NCI-H1092 treated with DMSO at 0.1 percent for 48 hours (cell line): Measurements from ENCODE around the gene ATP23.

Source experiments
- DNase-seq: peaks from one replicate; lab custom pipeline; 2025; lab: John Stamatoyannopoulos, UW

The ATP23 gene

DNA sequence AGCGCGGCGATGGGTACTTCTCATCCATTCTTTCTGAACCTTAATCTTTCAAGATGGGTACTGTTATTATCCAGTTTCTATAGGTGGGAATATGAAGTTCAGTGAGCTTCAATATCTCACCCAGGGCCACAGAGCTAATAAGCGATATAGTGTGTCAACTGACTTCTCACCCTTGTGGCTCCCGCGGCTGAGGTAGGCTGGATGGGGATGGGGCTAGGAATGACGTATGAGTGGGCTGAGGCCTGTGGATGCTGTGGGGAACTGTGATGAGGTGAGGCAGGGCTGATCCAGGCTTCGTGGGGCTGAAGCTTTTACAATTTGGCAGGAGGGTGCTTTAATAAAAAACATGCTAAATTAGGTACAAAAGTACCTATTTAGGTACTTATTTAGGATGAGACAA, 32.9 kb upstream of the ATP23 start:
- DNase-seq: no peak

DNA sequence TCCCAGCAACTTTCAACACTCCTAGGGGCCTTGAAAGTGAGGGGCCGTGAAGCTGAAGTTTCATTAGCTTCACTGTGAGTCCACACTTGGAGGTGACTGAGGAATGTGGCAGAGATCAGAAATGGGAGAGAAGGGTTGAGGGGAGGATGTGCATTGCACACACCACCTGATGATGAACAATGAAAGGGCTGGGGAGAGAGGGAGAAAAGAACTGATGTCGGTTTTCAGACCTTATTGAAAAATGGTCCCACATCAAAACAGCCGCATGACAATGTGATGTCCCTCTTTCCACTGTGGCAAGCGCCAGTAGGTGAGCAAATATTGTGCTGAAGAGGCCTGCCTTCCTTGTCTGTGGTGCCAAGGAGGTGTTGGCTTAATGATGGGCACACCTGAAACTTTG, 32.3 kb upstream of the ATP23 start:
- no peak for DNase-seq

DNA sequence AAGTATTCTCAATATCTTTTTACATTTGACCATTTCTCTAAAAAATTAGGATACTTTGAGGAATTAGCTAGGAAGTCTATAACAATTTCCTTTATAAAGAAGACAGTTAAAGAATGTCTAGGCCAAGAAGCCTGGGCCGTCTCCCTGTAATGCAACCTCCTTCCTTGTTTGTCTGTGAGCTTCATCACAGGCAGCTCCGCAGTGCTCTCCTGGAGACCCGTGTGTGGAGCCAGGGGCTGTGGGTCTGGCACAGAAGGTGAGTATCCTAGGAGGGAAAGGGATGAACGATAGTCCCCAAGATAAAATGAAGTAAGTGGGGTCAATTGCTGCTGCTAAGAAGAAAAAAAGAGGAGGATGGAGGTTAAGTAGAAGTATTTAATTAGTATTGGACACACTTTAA, 31.8 kb upstream of the ATP23 start:
- DNase-seq: no peak

DNA sequence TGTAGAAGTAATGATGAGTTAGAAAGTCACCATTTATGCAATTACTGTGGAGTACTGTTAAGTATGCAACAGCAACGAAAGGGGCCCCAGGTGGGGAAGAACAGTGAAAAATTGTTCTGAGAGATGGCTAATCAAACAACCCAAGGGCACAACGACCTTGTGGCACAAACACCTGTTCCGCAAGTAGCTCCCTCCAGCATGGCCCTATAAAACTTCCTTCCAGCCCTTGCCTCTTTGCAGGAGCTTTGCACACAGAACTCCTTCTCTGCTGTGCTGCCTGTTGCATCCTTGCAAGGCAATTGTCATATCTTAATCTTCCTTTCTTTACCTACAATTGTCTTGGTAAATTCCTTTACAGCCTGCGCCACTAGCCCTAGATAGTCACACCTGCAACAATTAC, 23.2 kb upstream of the ATP23 start:
- DNase-seq: no peak

DNA sequence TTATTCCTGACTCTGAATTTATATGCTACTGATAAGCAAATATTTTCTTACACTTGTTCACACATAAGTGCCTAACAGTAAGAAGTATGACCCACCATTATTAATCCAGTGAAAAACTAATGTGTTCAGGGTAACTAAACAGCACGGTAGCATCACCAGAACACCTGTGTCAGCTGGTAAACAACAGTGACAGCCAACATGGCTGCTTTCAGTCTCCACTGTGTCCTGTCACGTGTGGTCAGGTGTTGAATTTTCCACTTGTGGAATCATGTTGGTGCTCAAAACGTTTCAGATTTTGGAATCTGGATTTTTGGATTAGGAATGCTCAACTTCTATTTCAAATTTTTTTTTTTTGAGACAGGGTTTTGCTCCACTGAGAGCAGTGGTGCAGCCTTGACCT, 14.3 kb upstream of the ATP23 start:
- DNase-seq: no peak

DNA sequence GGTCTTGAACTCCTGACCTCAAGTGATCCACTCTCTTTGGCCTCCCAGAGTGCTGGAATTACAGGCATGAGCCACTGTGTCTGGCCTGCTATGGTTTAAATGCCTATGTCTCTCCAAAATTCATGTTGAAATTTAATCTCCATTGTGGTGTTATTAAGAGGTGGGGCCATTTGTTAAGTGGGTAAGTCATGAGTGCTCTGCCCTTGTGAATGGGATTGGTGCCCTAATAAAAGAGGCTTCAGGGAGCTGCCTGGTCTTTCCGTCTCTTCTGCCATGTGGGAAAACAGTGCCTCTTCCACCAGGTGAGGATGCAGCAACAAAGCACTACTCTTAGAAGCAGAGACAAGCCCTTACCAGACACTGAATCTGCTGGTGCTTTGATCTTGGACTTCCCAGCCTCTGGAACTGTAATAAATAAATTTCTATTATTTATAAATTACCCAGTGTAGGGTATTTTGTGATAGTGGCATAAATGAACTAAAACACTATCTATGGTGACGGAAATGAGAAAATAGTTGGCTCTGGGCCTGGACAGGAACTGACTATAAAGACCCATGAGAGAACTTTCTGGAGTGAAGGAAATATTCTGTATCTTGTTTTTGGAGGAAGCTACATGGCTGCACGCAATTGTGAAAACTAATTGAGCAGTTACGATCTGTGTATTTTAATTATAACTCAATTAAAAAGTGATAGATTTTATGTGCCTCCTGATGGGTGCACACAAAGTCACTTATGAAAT, 12.1 kb upstream of the ATP23 start:
- no peak for DNase-seq

DNA sequence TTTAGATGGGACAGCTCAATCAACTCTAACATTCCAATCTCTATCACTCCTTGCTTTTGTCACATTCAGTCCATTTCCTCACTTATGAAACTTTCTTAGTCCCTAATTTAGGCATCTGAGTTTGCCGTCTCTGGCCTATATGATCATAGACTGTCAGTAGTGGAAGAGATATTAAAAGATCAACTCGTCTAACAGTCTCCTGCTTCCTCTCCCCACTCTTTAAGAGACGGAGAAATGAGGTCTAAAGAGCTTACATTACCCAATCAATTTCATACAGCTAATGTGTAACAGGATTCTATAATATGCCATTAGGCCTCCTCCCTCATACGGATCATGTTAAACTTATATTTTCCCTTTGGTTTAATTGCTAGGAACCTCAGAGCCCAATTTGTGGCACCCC, 6.5 kb upstream of the ATP23 start:
- no peak for DNase-seq

DNA sequence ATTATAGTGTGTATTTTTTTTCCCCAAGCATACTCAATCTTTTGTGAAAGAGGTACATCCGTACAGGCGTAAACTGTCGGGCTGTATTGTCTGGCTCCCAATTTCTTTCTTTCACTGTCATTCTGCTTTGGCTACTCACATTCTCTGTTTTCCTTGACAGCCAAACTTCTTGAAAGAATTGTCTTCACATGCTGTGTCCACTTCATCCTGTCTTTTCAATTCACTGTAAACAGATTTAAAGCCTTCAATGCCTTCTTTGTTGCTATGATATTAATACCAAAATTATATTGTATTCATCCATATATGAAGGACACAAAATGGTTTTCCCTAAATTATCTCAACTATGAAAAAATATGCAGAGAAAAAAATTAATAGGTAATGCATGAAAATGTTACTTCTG, 6.0 kb upstream of the ATP23 start:
- DNase-seq: no peak

DNA sequence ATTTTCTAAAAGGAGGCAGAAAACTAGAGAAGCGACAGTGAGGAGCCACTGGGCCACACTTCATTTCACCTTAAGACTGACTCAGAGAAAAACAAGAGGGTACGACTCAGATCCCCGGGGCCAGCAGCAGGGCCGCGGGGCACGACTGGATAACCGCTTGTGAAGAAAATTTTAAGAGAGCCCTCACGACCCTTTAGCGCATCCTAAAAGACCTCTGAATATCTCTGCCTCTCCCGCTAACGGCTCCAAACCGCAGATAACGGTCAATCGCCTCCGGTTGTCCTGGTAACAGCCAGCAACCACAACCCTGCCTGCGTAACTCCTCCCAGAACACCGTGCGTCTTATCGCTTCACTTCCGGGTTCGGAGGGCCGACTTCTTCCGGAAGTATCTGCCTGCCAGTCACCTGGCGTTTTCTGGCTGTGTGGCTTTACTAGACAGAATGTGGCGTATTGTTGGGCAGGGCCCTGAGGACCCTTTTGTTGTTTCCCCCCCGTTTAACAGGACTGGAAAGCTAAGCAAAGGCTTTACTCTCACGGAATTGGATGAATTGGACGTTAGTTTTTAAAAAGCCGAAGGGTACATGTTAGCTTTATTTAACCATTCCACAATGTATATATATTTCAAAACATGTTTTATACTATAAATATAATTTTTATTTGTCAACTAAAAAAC, 5.4 kb upstream of the ATP23 start:
- DNase-seq: peak; percentile 88

DNA sequence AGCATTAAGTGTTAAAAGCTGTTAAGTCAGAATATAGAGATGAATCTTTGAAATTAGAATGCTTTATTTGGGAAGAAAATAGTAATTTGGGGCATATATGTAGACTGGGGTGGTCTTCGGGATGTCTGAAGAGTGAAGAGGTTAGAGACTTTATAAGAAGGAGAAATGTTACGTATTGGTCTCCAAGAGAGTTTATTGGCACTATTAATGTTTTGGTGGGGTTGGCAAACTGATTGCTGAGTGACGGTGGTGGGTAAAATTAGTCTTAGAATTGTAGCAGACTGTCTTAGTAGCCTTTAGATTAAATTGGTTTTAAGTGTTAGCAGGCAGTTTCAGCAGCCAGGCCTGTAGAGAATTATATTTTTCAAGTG, 4.9 kb upstream of the ATP23 start:
- no peak for DNase-seq

DNA sequence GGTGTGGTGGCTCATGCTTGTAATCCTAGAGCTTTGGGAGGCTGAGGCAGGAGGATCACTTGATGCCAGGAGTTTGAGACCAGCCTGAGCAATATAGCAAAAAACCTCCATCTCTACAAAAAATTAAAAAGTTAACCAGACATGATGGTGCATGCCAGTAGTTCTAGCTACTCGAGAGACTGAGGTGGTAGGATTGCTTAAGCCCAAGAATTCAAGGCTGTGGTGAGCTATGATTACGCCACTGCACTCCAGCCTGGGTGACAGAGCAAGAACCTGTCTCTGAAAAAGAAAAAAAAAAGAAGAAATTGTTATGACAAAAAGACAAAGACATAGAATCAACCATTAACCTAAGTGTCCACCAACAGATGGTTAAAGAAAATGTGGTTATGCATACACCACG, 2.1 kb upstream of the ATP23 start:
- DNase-seq: no peak

DNA sequence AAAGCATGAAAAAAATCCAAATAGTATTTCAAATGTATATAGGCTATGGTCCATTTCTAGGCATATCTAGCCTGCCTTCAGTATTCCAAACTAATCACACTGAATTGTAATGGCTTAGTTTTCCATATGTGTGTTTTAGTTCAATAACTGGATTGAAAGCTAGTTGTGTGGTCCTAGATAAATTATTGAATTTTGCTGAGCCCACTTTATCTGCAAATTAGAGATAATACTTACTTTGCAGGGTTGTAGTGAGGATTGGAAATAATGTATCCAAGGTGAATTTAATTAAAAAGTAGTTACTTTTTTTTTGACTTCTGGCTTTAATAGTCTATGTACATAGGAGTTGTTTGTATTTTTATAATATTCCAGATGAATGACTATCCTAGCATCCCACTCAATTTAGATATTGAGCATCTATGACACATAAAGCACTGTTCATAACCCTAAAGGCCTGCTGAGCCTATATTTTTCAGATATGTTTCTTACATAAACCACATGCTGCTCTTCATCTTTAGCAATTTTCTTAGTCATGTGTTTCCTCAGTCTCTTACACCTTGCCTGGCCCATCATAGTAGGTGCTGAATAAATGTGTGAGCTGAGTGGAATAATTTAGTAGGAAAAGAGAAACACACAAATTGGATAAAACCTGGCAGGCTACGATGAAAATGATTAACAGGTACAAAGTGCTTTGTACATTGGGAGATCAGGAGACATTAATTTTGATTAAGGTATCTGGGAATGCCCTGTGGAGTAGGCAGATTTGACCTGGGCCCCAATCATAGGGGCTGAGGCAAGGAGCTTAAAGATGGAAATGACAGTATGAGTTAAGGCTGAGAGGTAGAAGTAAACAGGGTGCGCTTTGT, 1.1 kb upstream of the ATP23 start:
- DNase-seq: no peak

DNA sequence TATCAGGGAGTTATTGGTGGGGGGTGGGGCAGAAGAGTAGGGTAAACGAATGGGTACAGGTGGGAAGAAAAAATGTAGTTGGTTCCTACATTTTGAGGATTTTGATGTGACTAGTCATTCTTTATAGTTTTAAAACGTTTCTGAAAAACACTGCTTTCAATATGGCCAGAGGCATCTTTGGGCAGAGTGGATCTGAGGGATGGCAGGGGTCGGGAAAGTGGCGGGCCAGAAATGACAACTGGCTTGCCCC, 527 bp upstream of the ATP23 start:
- DNase-seq: no peak

DNA sequence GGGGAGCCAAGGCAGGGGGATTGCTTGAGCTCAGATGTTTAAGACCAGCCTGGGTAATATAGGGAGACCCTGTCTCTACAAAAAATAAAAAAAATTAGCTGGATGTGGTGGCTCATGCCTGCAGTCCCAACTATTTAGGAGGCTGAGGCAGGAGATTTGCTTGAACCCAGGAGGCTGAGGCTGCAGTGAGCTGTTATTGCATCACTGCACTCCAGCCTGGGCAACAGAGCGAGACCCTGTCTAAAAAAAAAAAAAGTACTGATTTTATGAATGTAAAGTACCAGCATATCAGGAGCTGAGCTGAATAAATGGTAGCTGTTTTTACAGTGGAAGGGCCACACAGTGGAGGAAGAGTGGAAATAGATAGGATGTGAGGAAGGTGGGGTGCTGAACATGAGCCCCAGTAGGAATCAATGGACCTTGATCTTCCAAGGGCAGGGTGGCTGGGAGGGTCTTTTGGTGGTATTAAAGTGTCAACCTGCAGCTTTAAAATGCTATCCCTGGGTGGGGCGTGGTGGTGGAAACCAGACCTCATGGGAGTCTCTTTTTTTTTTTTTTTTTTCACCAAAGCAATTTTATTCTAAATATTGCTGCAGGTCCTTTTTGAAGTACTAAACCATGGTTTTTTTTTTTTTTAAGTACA, 2.2 kb downstream of the ATP23 start:
- no peak for DNase-seq

DNA sequence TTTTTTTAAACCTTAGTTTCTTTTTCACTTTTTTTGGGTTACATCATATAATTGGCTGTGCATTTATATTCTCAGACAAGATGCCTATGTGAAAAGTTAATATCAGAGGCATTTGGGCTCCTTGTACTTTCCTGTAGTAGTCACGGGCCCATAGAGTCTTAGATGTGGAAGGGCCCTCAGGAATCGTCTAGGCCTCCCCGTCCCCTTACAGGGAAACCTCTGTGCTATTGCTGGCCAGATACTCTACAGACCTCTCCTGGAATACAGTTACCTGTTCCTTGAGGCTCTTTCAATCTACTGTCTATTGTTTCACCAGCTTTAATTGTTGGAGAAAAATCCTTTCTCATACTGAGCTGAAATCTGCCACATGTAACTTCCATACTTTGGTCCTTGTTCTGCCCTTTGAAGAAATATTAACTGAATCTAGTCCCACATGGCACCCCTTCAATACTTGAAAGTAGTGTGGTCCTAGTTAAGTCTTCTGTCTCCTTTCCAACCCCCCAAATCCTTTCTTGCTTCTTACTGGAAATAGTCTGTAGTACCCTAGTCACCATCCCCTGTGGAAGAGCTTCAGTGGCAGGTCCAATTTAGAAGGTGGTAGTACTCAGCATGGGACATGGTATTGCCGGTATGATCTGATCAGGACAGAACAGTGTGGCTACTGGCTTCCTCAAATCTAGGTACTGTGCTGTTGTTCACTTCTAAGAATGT, 3.1 kb downstream of the ATP23 start:
- DNase-seq: no peak

DNA sequence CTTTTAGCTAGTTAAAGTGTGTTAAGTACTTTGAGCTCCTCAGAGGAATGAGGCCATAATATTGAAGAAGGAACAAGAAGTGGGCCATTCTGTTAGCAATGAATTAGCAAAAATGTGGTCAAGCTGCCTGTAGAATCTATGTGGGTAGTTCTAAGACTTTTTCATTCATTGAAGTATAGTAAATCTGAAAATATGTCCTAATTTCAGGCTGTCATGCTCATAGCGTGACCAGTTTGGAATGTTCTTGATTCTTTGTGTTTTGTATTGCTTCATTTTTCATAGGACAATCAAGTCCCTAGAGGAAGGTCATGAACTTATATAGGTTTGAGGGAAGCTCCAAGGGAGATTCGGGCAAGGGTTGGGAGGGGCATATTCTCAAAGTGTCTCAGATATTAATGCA, 11.4 kb downstream of the ATP23 start:
- no peak for DNase-seq

DNA sequence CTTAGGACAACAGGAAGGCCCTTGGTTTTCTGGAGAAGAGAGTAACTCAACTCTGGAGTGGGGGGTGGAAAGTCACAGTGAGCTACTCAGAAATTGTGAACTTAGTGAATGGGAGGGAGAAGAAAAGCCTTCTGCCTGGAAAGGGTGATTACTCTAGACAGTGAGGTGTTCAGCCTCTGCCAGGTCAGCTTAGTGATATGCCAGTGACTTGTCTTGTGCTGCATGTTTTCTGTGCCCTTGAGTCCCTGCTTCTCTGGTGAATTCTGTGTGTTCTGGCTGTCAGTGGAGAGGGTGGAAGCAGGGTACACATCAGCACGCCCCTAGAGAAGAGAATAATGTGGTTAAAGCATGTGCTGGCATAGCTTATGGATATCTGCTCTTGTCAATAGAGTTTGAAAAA, 13.4 kb downstream of the ATP23 start:
- DNase-seq: no peak

DNA sequence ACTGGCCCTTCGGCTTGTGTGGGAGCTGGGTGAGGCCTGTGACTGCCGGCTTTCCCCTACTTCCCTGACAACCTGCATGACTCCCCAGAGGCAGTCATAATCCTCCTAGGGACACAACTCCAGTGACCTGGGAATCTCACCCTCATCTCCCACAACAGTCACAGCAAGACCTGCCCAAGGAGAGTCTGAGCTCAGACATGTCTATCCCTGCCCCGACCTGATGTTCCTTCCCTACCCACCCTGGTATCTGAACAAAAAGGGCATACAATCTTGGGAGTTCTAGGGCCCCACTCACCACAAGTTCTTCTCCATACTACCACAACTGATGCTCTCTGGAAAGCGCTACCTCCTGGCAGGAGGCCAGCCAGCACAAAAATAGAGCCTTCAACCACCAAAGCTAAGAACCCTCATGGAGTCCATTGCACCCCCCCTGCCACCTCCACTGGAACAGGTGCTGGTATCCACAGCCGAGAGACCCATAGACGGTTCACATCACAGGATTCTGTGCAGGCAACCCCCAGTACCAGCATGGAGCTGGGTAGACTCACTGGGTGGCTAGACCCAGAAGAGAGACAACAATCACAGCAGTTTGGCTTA, 16.8 kb downstream of the ATP23 start:
- no peak for DNase-seq

DNA sequence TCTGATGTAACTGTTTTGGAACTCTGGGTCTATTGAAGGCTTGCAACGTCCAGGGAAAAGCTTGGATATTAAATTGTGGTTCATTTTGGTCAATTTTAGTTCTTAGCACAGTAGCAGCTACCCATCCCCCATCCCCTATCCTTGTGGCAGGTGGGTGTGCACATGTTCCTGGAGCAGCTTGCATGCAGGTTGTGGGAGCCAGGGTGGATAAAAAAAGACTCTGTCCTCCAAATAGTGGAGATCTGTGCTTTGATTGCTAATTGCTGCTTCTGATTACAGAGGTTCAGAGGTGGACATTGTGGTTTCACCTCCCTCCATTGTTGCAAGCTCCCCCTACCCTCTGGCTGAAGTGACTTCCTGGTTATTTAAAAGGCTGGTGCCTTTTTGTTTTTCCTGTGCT, 23.1 kb downstream of the ATP23 start:
- no peak for DNase-seq

DNA sequence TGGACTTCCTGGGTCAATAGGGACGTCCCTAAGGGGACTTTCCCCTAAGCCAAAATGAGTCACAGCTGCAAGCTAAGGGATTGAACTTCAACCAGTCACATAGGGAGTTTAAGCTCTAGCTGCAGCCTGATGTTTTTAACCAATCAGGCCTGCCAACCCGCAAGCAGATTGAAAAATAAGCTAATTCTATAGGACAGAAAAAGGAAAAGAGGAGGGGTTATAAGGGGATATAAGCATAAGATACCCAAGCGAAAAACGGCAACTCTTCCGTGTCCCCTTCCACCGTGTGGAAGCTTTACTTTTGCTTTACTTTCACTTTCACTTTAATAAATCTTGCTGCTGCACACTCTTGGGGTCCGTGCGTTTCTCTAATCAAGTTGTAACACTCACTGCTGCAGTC, 24.4 kb downstream of the ATP23 start:
- DNase-seq: no peak

DNA sequence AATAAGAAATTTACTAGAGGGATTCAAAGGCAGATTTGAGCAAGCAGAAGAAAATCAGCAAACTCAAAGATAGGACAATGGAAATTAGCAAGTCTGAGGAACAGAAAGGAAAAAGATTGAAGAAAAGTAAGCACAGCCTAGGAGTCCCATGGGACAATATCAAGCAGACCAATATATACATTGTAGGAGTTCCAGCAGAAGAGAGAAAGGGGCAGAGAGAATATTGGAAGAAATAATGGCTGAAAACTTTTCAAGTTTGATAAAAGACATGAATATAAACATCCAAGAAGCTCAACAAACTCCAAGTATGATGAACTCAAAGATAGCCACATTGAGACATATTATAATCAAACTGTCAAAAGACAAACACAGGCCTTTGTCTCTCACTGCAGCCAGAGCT, 25.2 kb downstream of the ATP23 start:
- no peak for DNase-seq
